H9 (cell line): ENCODE measurements around the gene IGSF3. TPM values are rescaled to one million over a fixed set of nuclear protein-coding genes. Genes with fewer than 3 reads are reported as not detected.

Experiments
- DNase-seq: peaks from one replicate; pipeline ENCODE4 v3.0.0-alpha.2; 2017
- H2AFZ ChIP-seq: one replicate; pipeline ENCODE4 v1.6.1; 2013; ENCODE audit warnings: mild to moderate bottlenecking, low read length, control low read depth, moderate library complexity
- H2AK5ac ChIP-seq: 2 replicates; pipeline ENCODE4 v1.6.1; 2013; ENCODE audit warnings: low read length, control low read depth, mixed read lengths; ENCODE audit not compliant: insufficient read length
- H2BK120ac ChIP-seq: one replicate; pipeline ENCODE4 v1.6.1; 2013; ENCODE audit warnings: low read depth, mild to moderate bottlenecking, low read length, control low read depth, inconsistent platforms; ENCODE audit not compliant: poor library complexity, severe bottlenecking
- H2BK12ac ChIP-seq: 2 replicates; pipeline ENCODE4 v1.6.1; 2013; ENCODE audit warnings: low read length, control low read depth, mixed read lengths, low read depth; ENCODE audit not compliant: insufficient read length
- H2BK15ac ChIP-seq: 2 replicates; pipeline ENCODE4 v1.6.1; 2013; ENCODE audit warnings: low read depth, low read length, control low read depth
- H2BK20ac ChIP-seq: one replicate; pipeline ENCODE4 v1.6.1; 2013; ENCODE audit warnings: low read depth, mild to moderate bottlenecking, low read length, control low read depth, inconsistent platforms; ENCODE audit not compliant: poor library complexity, severe bottlenecking
- H2BK5ac ChIP-seq: 2 replicates; pipeline ENCODE4 v1.6.1; 2013; ENCODE audit warnings: low read length, control low read depth, mixed read lengths; ENCODE audit not compliant: insufficient read length
- H3K14ac ChIP-seq: 2 replicates; pipeline ENCODE4 v1.6.1; 2013; ENCODE audit warnings: low read length, control low read depth; ENCODE audit not compliant: insufficient read depth
- H3K18ac ChIP-seq: 2 replicates; pipeline ENCODE4 v1.6.1; 2013; ENCODE audit warnings: low read depth, mild to moderate bottlenecking, mixed read lengths, low read length, control low read depth; ENCODE audit not compliant: insufficient read length
- H3K23ac ChIP-seq: 2 replicates; pipeline ENCODE4 v1.6.1; 2013; ENCODE audit warnings: low read length, control low read depth, mixed read lengths, low read depth; ENCODE audit not compliant: insufficient read length
- H3K23me2 ChIP-seq: 2 replicates; pipeline ENCODE4 v1.6.1; 2013; ENCODE audit warnings: low read depth, mild to moderate bottlenecking, mixed read lengths, low read length, control low read depth; ENCODE audit not compliant: insufficient read length, poor library complexity, severe bottlenecking
- H3K27ac ChIP-seq: 2 replicates; pipeline ENCODE4 v1.5.1; 2013; ENCODE audit warnings: low read length, control low read depth, mixed read lengths, low read depth; ENCODE audit not compliant: insufficient read length
- H3K27me3 ChIP-seq: 2 replicates; pipeline ENCODE4 v1.6.1; 2013; ENCODE audit warnings: low read length, control low read depth, inconsistent platforms; ENCODE audit not compliant: insufficient read depth
- H3K4ac ChIP-seq: 2 replicates; pipeline ENCODE4 v1.6.1; 2013; ENCODE audit warnings: low read depth, mild to moderate bottlenecking, control low read depth, inconsistent platforms, low read length, moderate library complexity
- H3K4me1 ChIP-seq: 2 replicates; pipeline ENCODE4 v1.6.1; 2013; ENCODE audit warnings: low read length, control low read depth, inconsistent platforms; ENCODE audit not compliant: insufficient read depth
- H3K4me2 ChIP-seq: 2 replicates; pipeline ENCODE4 v1.6.1; 2013; ENCODE audit warnings: low read length, control low read depth, mixed read lengths; ENCODE audit not compliant: insufficient read length, insufficient read depth
- H3K56ac ChIP-seq: 2 replicates; pipeline ENCODE4 v1.6.1; 2013; ENCODE audit warnings: low read depth, mild to moderate bottlenecking, mixed read lengths, low read length, control low read depth; ENCODE audit not compliant: insufficient read length
- H3K79me1 ChIP-seq: 2 replicates; pipeline ENCODE4 v1.6.1; 2013; ENCODE audit warnings: low read depth, mild to moderate bottlenecking, moderate library complexity, low read length, control low read depth, inconsistent platforms; ENCODE audit not compliant: insufficient read depth, poor library complexity, severe bottlenecking
- H3K79me2 ChIP-seq: 2 replicates; pipeline ENCODE4 v1.6.1; 2013; ENCODE audit warnings: low read length, control low read depth, inconsistent platforms; ENCODE audit not compliant: insufficient read depth
- H3K9ac ChIP-seq: 2 replicates; pipeline ENCODE4 v1.6.1; 2013; ENCODE audit warnings: low read length, control low read depth, mixed read lengths; ENCODE audit not compliant: insufficient read length; ENCODE audit errors: extremely low read depth
- H3K9me3 ChIP-seq: one replicate; pipeline ENCODE4 v1.6.1; 2013; ENCODE audit warnings: low read depth, low read length, inconsistent platforms; ENCODE audit not compliant: control insufficient read depth
- H3T11ph ChIP-seq: one replicate; pipeline ENCODE4 v1.6.1; 2013; ENCODE audit warnings: mild to moderate bottlenecking, low read length, control low read depth, inconsistent platforms
- H4K20me1 ChIP-seq: one replicate; pipeline ENCODE4 v1.6.1; 2013; ENCODE audit not compliant: control insufficient read depth, insufficient read length, insufficient read depth
- H4K5ac ChIP-seq: 2 replicates; pipeline ENCODE4 v1.6.1; 2013; ENCODE audit warnings: low read depth, mild to moderate bottlenecking, mixed read lengths, low read length, control low read depth; ENCODE audit not compliant: insufficient read length
- H4K8ac ChIP-seq: replicated peaks from 2 replicates; pipeline ENCODE4 v1.6.1; 2013; ENCODE audit warnings: low read length, control low read depth, mixed read lengths, low read depth; ENCODE audit not compliant: insufficient read length
- H4K91ac ChIP-seq: 2 replicates; pipeline ENCODE4 v1.6.1; 2013; ENCODE audit warnings: low read depth, mild to moderate bottlenecking, moderate library complexity, mixed read lengths, low read length, control low read depth; ENCODE audit not compliant: insufficient read length
- H3K27ac Mint-ChIP-seq, 3 experiments: 2 replicates in 2 of 3; 3 replicates in 1 of 3; pipeline ENCODE4 v1.8.0; 2020 to 2021; ENCODE audit warnings: mixed read lengths in 3 of 3, mild to moderate bottlenecking in 1 of 3, moderate library complexity in 1 of 3
- H3K27me3 Mint-ChIP-seq: 2 replicates; pipeline ENCODE4 v1.8.0; 2021; ENCODE audit warnings: low read depth, mild to moderate bottlenecking, moderate library complexity, mixed read lengths
- H3K36me3 Mint-ChIP-seq, 3 experiments: 2 replicates in 2 of 3; 3 replicates in 1 of 3; pipeline ENCODE4 v1.8.0; 2020 to 2021; ENCODE audit warnings: low read depth in 3 of 3, mixed read lengths in 3 of 3; ENCODE audit not compliant: insufficient read depth in 1 of 3
- H3K4me1 Mint-ChIP-seq, 2 experiments: 2 replicates each; pipeline ENCODE4 v1.8.0; 2020; ENCODE audit warnings: mixed read lengths in 2 of 2
- H3K4me3 Mint-ChIP-seq, 2 experiments: 2 replicates in 1 of 2; 3 replicates in 1 of 2; pipeline ENCODE4 v1.8.0; 2020 to 2021; ENCODE audit warnings: mild to moderate bottlenecking in 2 of 2, mixed read lengths in 2 of 2, moderate library complexity in 1 of 2
- H3K9me3 Mint-ChIP-seq, 2 experiments: 2 replicates in 1 of 2; 3 replicates in 1 of 2; pipeline ENCODE4 v1.8.0; 2020; ENCODE audit warnings: mild to moderate bottlenecking in 2 of 2, mixed read lengths in 2 of 2, moderate library complexity in 1 of 2
- CTCF ChIP-seq: fragments of 200-600 bp; sonication (generic); conservative IDR thresholded peaks from 3 replicates; pipeline ENCODE4 v1.8.0; 2021; ENCODE audit warnings: antibody characterized with exemption, mild to moderate bottlenecking
- WGBS: extraction: QIAGEN DNeasy Blood & Tissue Kit; methylation state at CpG from one replicate; pipeline ENCODE4 v1.1.7; 2013; ENCODE audit warnings: missing lambda C conversion rate, low lambda C conversion rate, mixed read lengths; ENCODE audit not compliant: insufficient read length; ENCODE audit errors: extremely low coverage; 5-methylcytosine and 5-hydroxymethylcytosine counted together
- total RNA-seq: library from RNA; stranded (reverse); gene quantifications from 2 replicates; pipeline ENCODE4 v1.2.1, GENCODE V29; 2021

The IGSF3 gene
- total RNA-seq, 1 experiment from 2014 or later, result 19.1 TPM

- Histone ChIP-seq H3K23ac (no peak overlapping the region), H2BK120ac (no peak overlapping the region), H3K56ac (no peak overlapping the region), H3K18ac (no peak overlapping the region), H3K4me2 (no peak overlapping the region), H4K20me1 (no peaks in the 10 kb centered on the region), H2BK12ac (no peak overlapping the region), H3K4me1 (peaks cover 10% of the 10 kb centered on the region), H3K14ac (no peak overlapping the region), H4K91ac (no peak overlapping the region), H3K27ac (no peak overlapping the region), H3K79me2 (no peaks in the 10 kb centered on the region), H3K4ac (no peak overlapping the region), H3K9me3 (no peaks in the 10 kb centered on the region), H3K79me1 (no peaks in the 10 kb centered on the region), H3K9ac (no peak overlapping the region), H2BK5ac (no peak overlapping the region), H2BK20ac (no peak overlapping the region), H2AK5ac (no peak overlapping the region), H2BK15ac (no peak overlapping the region), H3K27me3 (no peaks in the 10 kb centered on the region), H3K23me2 (no peaks in the 10 kb centered on the region), H2AFZ (no peak overlapping the region), H4K5ac (no peak overlapping the region), H4K8ac (no peak overlapping the region), H3T11ph (no peak overlapping the region)
- no peak for TF ChIP-seq CTCF
- Mint-ChIP-seq H3K36me3 (no peaks in the 10 kb centered on the region; a peak in 2 of 7 replicates), H3K27me3 (no peaks in the 10 kb centered on the region), H3K9me3 (no peaks in the 10 kb centered on the region), H3K4me1 (peaks cover 15 to 30% of the 10 kb centered on the region in 2 experiments), H3K27ac (peak overlapping the region in 1 of 3 experiments; percentile 13; a peak in 1 of 7 replicates), H3K4me3 (no peak overlapping the region)
- DNase-seq, result no peak
- WGBS, result no CpG with 5 or more reads among the region's 5 CpGs
Measured at GRCh38 chr1:116693759-116694480, 26.4 kb upstream of the IGSF3 start.
